ENCODE data around the gene EFNB1. TPM values are rescaled to one million over a fixed set of nuclear protein-coding genes. Genes with fewer than 3 reads are reported as not detected.

The EFNB1 gene
- total RNA-seq, 1 donor from 2014 or later: 43.0 TPM

DNA sequence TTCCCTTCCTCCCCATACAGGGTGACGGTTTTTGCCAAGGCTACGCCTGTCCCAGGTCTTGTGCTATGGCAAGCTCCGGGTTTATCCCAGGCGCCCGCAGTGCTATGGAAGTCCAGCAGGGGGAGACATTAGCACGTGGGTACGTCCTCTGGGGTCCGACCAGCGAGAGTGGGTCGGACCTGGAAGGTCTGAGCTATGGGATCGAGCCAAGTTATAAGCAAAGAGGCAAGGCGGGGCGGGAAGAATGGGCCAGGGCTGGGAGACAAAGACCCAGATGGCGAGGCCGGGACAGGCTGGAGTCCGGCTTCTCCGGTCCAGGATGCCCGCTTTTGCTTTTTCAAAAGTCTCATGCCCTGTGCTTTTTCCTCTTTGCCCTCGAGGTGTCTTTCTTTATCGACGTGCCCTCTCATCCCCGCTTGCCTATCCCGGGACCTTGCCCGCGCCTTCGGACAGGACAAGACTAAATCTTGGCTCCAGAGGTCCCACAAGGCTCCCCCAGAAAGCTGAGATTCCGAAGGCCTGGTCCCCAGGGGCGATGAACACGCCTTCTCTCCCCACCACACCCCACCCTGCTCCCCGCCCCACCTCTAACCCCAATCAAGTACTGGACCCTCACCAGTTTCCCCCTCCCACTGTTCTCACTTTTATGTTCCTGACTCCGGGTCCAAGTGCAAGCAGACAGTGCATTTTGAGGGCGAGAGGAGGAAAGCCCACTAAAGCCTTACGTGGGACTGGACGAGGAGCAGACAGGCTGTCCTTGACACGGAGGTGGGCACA is 785 bp upstream of the EFNB1 start:
- peak overlapping the region; percentile 33 to 41 for H3K4me3 ChIP-seq
- peaks cover 8% of the 10 kb centered on the region for H3K4me1 ChIP-seq
- TF ChIP-seq, protein P1, sequence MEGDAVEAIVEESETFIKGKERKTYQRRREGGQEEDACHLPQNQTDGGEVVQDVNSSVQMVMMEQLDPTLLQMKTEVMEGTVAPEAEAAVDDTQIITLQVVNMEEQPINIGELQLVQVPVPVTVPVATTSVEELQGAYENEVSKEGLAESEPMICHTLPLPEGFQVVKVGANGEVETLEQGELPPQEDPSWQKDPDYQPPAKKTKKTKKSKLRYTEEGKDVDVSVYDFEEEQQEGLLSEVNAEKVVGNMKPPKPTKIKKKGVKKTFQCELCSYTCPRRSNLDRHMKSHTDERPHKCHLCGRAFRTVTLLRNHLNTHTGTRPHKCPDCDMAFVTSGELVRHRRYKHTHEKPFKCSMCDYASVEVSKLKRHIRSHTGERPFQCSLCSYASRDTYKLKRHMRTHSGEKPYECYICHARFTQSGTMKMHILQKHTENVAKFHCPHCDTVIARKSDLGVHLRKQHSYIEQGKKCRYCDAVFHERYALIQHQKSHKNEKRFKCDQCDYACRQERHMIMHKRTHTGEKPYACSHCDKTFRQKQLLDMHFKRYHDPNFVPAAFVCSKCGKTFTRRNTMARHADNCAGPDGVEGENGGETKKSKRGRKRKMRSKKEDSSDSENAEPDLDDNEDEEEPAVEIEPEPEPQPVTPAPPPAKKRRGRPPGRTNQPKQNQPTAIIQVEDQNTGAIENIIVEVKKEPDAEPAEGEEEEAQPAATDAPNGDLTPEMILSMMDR (IDR thresholded peaks at IDR 0.05): peak; percentile 78 to 90 (median 87)
- no peak for TF ChIP-seq POLR2AphosphoS5 (IDR thresholded peaks at IDR 0.05; ENCODE audit: insufficient read depth in 1 of 2, low read depth in 1 of 2)
- TF ChIP-seq POLR2A (IDR thresholded peaks at IDR 0.05): no peak
- intact Hi-C loops (cut with DNase I): loop anchor here (5.0 kb wide), 3 partner anchors 234 to 459 kb away; no protein-coding TSS in a partner anchor
- no peaks in the 10 kb centered on the region for H3K36me3 ChIP-seq
- no peaks in the 10 kb centered on the region for H3K9me3 ChIP-seq
- peak overlapping the region; percentile 73 for H3K27ac ChIP-seq
- peak; percentile 91 to 95 for DNase-seq (ENCODE audit: extremely low spot score in 2 of 2)
- no peaks in the 10 kb centered on the region for H3K27me3 ChIP-seq

DNA sequence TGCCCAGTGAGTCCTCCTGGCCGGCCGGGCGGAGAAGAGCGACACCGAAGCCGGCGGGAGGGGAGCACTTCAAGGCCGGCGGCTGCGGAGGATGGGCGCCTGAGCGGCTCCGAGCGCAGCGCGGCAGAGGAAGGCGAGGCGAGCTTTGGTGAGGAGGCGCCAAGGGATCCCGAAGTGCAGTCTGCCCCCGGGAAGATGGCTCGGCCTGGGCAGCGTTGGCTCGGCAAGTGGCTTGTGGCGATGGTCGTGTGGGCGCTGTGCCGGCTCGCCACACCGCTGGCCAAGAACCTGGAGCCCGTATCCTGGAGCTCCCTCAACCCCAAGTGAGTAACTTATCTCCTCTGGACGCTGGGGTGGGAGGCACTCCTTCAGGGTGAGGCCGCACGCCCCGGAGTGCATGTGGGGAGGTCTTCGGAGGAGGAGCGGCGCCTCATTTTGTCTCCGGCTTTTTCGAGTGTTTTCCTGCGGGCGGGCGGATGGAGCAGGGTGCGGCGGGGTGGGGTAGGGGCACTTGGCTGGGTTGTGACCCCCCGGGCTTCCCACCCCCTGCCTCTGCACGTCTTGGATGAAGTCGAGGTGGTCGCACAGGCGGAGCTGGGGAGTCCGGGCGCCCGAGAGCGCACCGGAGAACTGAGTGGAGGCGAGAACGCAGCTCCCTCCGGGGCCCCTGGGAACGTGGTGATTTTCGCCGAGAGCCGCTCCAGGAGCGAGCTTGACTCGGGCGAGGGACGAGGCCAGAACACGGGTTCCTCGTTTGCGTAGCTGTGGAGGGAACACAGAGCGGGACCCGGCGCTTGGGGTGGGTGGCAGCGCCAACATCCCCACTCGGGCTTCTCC is 979 bp downstream of the EFNB1 start:
- TF ChIP-seq POLR2A (IDR thresholded peaks at IDR 0.05) (no peak), POLR2AphosphoS5 (IDR thresholded peaks at IDR 0.05; ENCODE audit: insufficient read depth in 1 of 2, low read depth in 1 of 2) (no peak)
- TF ChIP-seq, protein P1 (IDR thresholded peaks at IDR 0.05): no peak
- Histone ChIP-seq H3K27ac (peak overlapping the region; percentile 89), H3K27me3 (no peaks in the 10 kb centered on the region), H3K36me3 (no peaks in the 10 kb centered on the region), H3K4me3 (peak overlapping the region; percentile 69 to 84), H3K4me1 (peaks cover 25% of the 10 kb centered on the region), H3K9me3 (no peaks in the 10 kb centered on the region)
- DNase-seq (ENCODE audit: extremely low spot score in 2 of 2): peak; percentile 84 to 93
- intact Hi-C loops (cut with DNase I): loop anchor here (5.0 kb wide), 3 partner anchors 233 to 458 kb away; no protein-coding TSS in a partner anchor

DNA sequence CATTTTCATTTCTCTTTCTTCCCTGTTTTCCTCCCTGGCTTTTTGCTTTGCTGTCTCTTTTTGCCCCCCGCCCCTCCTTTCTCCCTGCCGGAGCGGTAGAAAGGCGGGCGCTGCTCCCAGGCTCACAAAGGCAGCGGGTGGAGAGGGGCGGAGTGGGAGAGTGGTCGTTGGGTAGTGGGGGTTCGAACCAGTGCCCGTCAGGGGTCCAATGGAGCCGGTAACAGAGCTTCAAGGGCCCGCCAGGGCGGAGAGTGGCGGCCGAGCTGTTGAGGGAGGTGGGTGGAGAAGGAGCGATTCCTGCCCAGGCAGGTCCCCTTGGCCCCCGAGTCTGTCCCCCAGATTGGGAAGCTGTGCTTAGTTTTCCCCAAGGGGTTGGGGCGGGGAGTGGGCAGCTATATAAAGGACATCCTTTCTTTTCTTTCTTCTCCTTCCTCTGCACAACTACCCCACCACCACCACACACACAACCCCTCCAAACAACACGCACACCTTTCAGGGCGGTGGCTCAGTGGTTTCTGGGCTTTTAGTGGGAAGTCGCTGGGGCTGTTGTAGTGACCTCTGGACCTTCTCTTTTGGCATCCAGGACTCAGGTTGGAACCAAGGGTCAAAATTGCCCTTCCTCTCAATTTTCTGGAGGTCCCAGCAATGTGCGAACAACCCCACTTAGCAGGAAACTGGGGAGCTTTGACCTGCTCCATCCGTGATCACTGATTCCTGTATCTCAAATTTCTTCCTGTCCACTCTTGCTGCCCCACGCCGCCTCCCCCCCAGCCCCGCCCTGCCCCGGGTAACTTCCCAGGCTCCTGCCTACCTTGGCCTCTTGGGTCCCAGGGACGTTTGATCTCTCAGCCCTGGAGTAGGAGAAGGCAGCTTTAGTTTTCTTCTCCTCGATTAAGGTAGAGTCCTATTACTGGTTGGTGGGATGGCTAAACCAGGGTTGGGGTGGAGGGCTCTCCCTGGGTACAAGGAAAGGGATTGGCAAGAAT is 1.9 kb downstream of the EFNB1 start:
- peak; percentile 70 to 90 for DNase-seq (ENCODE audit: extremely low spot score in 2 of 2)
- no peaks in the 10 kb centered on the region for H3K27me3 ChIP-seq
- H3K4me1 ChIP-seq: peaks cover 29% of the 10 kb centered on the region
- peak overlapping the region; percentile 89 for H3K27ac ChIP-seq
- intact Hi-C loops (cut with DNase I): no loop called here
- H3K9me3 ChIP-seq: no peaks in the 10 kb centered on the region
- H3K36me3 ChIP-seq: no peaks in the 10 kb centered on the region
- peak overlapping the region; percentile 69 to 84 for H3K4me3 ChIP-seq
- no peak for TF ChIP-seq POLR2AphosphoS5 (IDR thresholded peaks at IDR 0.05; ENCODE audit: insufficient read depth in 1 of 2, low read depth in 1 of 2)

DNA sequence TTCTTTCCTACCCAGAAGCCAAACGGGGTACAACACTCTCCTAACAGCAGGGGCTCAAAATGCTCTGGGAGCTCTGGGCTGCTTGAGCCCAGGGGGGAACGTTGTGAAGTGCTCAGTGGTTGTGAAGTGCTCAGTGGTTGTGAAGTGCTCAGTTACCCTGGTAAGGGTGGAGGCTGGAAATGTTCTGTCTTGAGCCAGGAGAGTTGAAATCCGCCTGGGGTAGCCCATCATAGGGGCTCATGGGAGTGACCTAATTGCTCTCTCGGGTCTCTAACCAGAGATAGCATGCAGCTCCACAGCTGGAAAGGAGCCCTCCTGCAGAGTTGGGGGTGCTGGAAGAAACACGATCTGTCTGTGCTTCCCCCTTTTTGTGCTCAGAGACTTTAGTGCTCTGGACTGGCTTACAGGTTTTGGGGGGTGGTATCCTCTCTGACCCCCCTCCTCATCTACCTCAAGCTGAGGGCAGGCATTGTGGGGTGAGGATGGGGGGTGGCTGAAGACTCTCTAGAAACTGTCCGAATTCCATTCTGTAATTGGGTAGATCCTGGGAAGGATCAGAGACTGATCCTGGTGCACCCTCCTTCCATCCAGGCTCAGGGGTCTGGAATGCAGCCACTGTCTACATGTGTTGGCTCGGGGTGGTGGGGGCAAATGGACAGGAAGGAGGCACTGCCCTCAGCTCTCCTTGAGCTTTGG is 2.7 kb downstream of the EFNB1 start:
- Histone ChIP-seq H3K27ac (peak overlapping the region; percentile 89), H3K36me3 (no peaks in the 10 kb centered on the region), H3K27me3 (no peaks in the 10 kb centered on the region), H3K4me1 (peaks cover 29% of the 10 kb centered on the region), H3K4me3 (peak overlapping the region; percentile 69 to 84), H3K9me3 (no peaks in the 10 kb centered on the region)
- TF ChIP-seq, protein P1 (IDR thresholded peaks at IDR 0.05): no peak
- no peak for TF ChIP-seq POLR2AphosphoS5 (IDR thresholded peaks at IDR 0.05; ENCODE audit: insufficient read depth in 1 of 2, low read depth in 1 of 2)
- no peak for TF ChIP-seq POLR2A (IDR thresholded peaks at IDR 0.05)
- intact Hi-C loops (cut with DNase I): no loop called here
- peak; percentile 72 to 79 for DNase-seq (ENCODE audit: extremely low spot score in 2 of 2)
